Upper lobe of left lung (tissue), 4 donors: ENCODE data around the gene HBS1L.

ENCODE experiments used
- EP300 ChIP-seq, 4 donors: sonication (generic); formaldehyde crosslinking; IDR thresholded peaks; one replicate each; pipeline ENCODE4 v1.5.1; 2017; ENCODE audit warnings: antibody characterized with exemption in 4 of 4, control low read depth in 2 of 4
- POLR2A ChIP-seq, 4 donors: fragments of 450-650 bp; IDR thresholded peaks; one replicate each; pipeline ENCODE4 v1.5.1; 2016 to 2017; ENCODE audit warnings: antibody characterized with exemption in 4 of 4, mild to moderate bottlenecking in 2 of 4

- TF ChIP-seq EP300 (IDR thresholded peaks at IDR 0.05) = no peak
- no peak for TF ChIP-seq POLR2A (IDR thresholded peaks at IDR 0.05)
Observed at GRCh38 chr6:135021310-135022049, 33.1 kb downstream of the HBS1L start.
